HCT116 (cell line): Measurements from ENCODE around the gene NCCRP1.

Experiments used
- ATF3 ChIP-seq: IDR thresholded peaks from 2 replicates; pipeline ENCODE4 v1.6.1; 2012
- CBX3 ChIP-seq: IDR thresholded peaks from 2 replicates; pipeline ENCODE4 v1.6.1; 2012; ENCODE audit warnings: low read depth
- CEBPB ChIP-seq: IDR thresholded peaks from 2 replicates; pipeline ENCODE4 v1.6.1; 2012; ENCODE audit warnings: low read depth
- CTCF ChIP-seq, 3 experiments: fragments of 200-600 bp in 1 of 3; sonication (generic) in 1 of 3; IDR thresholded peaks in 2 of 3; conservative IDR thresholded peaks in 1 of 3; 2 replicates each; pipeline ENCODE4 v1.5.1; 2012 to 2017; ENCODE audit warnings: low read depth in 2 of 3, low read length in 2 of 3, antibody characterized with exemption in 1 of 3, borderline replicate concordance in 1 of 3, control low read depth in 1 of 3, mild to moderate bottlenecking in 1 of 3, mixed read lengths in 1 of 3, mixed run types in 1 of 3, moderate library complexity in 1 of 3; ENCODE audit not compliant: insufficient read depth in 1 of 3
- EGR1 ChIP-seq: IDR thresholded peaks from 2 replicates; pipeline ENCODE4 v1.6.1; 2012; ENCODE audit warnings: low read depth
- EZH2 ChIP-seq: fragments of 200-600 bp; sonication (generic); IDR thresholded peaks from 2 replicates; pipeline ENCODE4 v1.6.1; 2017; ENCODE audit warnings: antibody characterized with exemption, mixed run types
- EZH2phosphoT487 ChIP-seq: fragments of 200-600 bp; IDR thresholded peaks from 2 replicates; pipeline ENCODE4 v1.6.1; 2018; ENCODE audit warnings: antibody characterized with exemption, borderline replicate concordance
- REST ChIP-seq: IDR thresholded peaks from 2 replicates; pipeline ENCODE4 v1.6.1; 2012; ENCODE audit warnings: low read depth
- TCF7L2 ChIP-seq: IDR thresholded peaks from 2 replicates; pipeline ENCODE4 v1.7.0; 2011; ENCODE audit warnings: borderline replicate concordance, inconsistent platforms; ENCODE audit not compliant: insufficient read depth, insufficient read length; ENCODE audit errors: extremely low read depth
- ZBTB33 ChIP-seq: IDR thresholded peaks from 2 replicates; pipeline ENCODE4 v1.6.1; 2011; ENCODE audit warnings: mild to moderate bottlenecking, low read length, moderate library complexity; ENCODE audit not compliant: insufficient replicate concordance; ENCODE audit errors: extremely low read depth

GRCh38 chr19:39177110-39177699, 19.6 kb upstream of the NCCRP1 start:
- TF ChIP-seq EZH2 (no peak), ZBTB33 (no peak), REST (no peak), CTCF (IDR thresholded peaks at IDR 0.05 in 2 of 3, conservative IDR thresholded peaks at IDR 0.05 in 1 of 3; ENCODE audit: borderline replicate concordance in 1 of 3, insufficient read depth in 1 of 3, low read depth in 2 of 3, low read length in 2 of 3) (no peak), TCF7L2 (no peak), ATF3 (no peak), CEBPB (no peak), EZH2phosphoT487 (no peak), EGR1 (no peak), CBX3 (no peak)
